GM19239 (cell line): Measurements from ENCODE around the gene WNT9B.

Experiments
- DNase-seq: peaks from one replicate; pipeline ENCODE4 v3.0.0; 2011; ENCODE audit warnings: low spot score; ENCODE audit not compliant: insufficient read length
- FAIRE-seq: peaks from 2 replicates; lab custom pipeline; 2011; peaks lifted over from hg19 to GRCh38; lab: Jason Lieb, UNC

The WNT9B gene

DNA sequence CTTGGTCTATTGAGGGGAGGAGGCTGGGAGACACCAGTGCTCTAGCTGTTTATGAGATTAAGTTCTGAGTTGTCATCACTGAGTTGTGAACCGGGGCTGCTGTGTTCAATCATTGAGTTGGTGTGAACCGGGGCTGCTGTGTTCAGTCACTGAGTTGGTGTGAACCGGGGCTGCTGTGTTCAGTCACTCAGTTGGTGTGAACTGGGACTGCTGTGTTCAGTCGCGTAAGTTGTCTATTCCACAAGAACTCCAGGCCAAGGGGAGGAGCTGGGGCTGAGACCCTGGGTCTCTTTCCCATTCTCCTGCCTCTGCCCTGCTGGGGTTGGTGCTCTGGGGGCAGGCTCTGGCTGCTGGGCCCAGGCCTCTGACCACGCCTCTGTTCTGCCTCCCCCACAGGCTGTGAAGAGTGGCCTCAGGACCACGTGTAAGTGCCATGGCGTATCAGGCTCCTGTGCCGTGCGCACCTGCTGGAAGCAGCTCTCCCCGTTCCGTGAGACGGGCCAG, 24.5 kb downstream of the WNT9B start:
- DNase-seq (no peak), FAIRE-seq (no peak)

GRCh38 chr17:46876353-46876887, 25.0 kb downstream of the WNT9B start:
- DNase-seq (peak; percentile 37), FAIRE-seq (no peak)

DNA sequence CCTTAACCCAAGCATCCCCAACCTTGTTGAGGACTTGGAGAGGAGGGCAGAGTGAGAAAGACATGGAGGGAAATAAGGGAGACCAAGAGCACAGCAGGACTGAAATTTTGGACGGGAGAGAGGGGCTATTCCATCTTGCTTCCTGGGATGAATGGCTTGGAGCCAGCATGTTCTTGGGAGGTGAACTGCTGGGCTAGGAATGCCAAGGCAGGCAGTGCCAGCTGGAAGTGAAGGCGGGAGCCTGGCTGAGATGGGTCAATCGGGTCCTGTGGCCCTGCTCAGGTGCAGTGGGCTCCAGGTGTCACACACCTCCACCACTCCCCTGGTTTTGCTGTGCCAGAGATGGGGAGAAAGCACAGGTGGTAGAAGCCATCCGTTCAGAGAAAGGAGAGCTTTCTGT, 25.5 kb downstream of the WNT9B start:
- FAIRE-seq (no peak), DNase-seq (no peak)

DNA sequence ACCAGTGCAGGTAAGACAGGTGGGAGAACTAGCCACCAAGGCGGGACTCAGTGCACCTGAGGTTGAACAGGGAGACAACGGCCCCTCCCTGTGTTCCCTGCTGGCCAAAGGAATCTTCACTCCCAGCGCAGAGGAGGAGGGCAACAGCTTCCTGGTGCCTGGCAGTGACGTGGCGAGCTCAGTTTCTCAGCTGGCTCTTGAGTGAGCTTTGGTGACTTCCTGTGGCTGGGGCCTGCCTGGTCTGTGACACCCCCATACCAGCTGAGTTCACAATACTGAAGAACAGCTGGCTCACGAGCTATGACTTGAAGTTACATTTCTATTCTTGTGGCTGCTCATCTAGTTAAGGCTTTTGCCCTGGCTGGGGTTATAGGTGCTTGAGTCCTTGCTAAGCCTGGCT, 26.1 kb downstream of the WNT9B start:
- DNase-seq (no peak), FAIRE-seq (no peak)

- FAIRE-seq (no peak), DNase-seq (no peak)
Measured at GRCh38 chr17:46878055-46878454, 26.7 kb downstream of the WNT9B start.

DNA sequence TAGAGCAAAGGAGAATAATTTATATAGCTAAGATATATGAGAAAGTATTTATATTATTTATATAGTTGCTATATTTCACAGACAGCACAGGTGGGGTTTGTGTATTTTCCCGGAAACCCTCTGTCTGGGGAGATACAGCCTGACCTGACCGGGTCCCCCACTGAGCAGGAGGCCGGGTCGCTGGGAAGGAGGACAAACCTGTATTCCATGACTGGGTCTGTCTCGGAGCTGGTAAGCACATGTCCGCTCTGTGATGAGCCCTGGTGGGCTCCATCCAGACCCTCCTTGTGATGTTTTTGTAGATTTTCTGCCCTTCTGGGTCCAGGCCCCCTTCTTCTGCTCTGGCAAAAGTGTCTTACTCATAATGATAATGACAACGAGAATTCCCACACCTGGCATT, 27.7 kb downstream of the WNT9B start:
- DNase-seq (no peak), FAIRE-seq (no peak)

GRCh38 chr17:46881015-46881414, 29.6 kb downstream of the WNT9B start:
- FAIRE-seq, result no peak
- DNase-seq, result no peak

DNA sequence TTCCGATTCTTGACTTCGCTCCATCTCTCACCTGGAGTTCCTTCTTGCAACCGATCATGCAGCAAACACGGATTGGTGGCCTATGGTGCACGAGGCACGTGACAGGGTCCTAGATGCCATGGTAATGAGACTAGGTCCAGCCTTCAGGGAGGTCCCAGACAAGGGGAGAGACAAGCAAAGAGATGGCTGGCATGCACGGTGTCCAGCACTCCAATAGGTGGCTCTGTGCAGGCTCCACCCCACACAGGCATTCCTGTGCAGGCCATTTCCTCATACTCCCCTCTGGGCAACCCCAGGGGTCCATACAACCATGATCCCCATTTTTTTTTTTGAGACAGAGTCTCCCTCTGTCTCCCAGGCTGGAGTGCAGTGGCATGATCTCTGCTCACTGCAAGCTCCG, 31.3 kb downstream of the WNT9B start:
- FAIRE-seq, result no peak
- DNase-seq, result no peak

DNA sequence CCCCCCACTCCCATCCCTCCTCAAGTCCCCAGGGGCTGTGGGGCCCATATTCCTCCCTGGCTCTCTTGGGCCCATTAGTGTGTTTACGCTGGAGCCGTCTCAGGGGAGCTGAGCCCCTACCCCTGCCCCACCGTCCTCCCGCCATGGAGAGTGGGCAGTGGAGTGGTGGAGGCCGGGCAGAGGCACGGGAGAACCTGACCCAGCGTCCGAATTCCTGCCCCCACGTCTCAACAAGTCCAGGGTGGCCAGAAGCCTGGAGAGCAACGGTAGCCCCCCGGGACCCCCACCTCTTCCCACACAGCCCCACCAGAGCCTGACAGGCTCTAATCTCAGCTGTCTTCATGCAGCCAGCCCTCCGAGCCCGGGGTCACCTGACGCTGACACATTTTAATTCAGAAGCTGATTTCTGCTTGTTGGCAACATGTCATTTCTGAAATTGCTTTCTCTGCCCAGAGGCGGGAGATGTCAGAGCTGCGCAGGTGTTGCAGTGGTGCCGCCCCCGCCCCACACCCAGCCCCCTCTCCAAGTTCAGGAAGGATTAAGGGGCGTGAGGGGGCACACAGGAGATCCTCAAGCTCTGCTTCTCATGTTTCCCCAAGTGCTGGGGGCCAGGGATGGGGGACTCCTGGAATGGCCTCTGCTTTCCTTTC, 32.6 kb downstream of the WNT9B start:
- DNase-seq, result no peak
- FAIRE-seq, result no peak

GRCh38 chr17:46884552-46884951, 33.2 kb downstream of the WNT9B start:
- DNase-seq (no peak), FAIRE-seq (no peak)

GRCh38 chr17:46885415-46886309, 34.3 kb downstream of the WNT9B start:
- DNase-seq (no peak), FAIRE-seq (no peak)

DNA sequence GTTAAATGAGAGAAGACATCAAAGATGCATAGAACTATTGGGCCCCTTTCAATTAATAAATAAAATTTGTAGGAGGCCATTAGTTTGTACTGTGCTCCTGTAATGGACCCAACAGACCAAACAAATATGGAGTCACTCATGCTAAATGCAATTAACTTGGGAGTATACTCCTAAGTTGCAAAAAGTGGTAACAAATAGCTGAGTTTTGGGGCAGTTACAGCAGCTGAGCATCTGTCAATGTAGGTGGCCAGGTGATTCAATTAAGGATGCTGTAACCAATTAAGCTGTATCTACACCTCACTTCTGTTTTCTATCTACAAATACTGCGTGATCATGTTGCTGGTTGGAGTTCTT, 34.9 kb downstream of the WNT9B start:
- FAIRE-seq, result no peak

GRCh38 chr17:46887717-46888116, 36.3 kb downstream of the WNT9B start:
- no peak for DNase-seq
- FAIRE-seq, result no peak

More for the DNA sequence above, 34.9 kb downstream of the WNT9B start:
- no peak for DNase-seq

DNA sequence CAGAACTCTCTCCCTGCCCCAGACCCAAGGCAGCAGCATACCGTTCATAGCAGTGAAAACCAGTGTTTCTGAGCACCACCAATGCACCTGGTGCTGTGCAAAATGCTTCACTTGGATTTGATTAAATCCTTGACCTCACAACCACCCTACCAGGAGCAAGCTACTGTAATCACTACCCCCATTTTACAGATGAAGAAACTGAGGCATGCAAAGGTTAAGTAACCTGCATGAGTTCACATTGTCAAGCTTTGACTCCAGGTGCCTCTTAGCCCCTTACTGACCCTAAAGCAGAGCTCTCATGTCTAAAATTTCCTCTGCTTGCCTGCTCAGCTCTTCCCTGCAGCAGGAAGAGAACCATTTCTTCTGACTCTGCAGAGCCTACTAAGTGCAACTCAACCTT, 37.3 kb downstream of the WNT9B start:
- no peak for DNase-seq
- FAIRE-seq, result no peak

- DNase-seq (no peak), FAIRE-seq (no peak)
Measured at GRCh38 chr17:46889519-46889918, 38.1 kb downstream of the WNT9B start.

GRCh38 chr17:46889992-46890564, 38.7 kb downstream of the WNT9B start:
- FAIRE-seq (no peak), DNase-seq (no peak)

- FAIRE-seq (no peak), DNase-seq (no peak)
Measured at GRCh38 chr17:46890638-46891037, 39.3 kb downstream of the WNT9B start.

DNA sequence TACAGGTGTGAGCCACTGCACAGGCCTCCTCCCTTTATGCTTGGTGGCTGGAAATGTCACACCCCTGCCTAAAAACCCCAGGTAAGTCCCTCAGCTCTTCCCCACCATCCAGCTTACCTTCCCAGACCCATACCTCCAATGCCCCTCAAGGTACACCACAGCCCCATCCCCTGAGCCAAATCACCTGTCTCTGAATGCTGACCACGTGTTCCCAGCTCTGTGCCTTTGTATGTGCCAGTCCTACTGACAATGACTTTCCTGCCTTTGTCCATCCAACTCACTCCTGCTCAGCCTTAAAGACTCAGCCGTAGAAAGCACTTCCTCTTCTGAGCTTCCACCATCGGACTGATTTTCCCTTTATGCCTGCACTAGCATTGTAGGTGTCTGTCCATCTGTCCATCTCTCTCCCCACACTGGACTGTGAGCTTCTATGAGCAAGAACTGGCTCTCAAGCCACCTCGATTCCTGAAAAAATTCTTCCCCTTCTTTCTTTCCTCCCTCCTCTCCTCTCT, 40.9 kb downstream of the WNT9B start:
- DNase-seq, result no peak
- FAIRE-seq, result no peak

DNA sequence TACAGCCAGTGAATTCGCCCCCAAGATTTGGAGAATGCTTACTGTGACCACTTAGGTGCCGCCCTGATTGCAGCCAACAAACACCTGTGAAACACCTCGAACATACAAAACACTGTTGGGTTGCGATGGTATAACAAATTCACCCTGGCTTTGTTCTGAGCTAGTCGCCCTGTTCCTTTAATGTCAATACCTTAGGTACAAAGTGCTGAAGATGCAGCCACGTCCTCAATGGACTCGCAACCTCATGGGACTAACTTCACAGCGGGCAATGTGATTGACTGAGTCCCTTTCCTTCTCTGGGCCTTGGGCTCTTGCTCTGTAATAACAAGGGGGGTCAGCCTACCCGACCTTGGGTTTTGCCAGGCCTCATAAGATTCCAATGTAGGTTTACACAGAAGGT, 42.6 kb downstream of the WNT9B start:
- no peak for DNase-seq
- FAIRE-seq, result no peak

GRCh38 chr17:46894476-46895151, 43.2 kb downstream of the WNT9B start:
- FAIRE-seq (no peak), DNase-seq (no peak)
